NOMO-1 (cell line): ENCODE measurements around the gene OXCT1.
A peak's percentile ranks its signal among the peaks of the same experiment; 100 is the strongest.
"Not testable (repeated sequence)": the region's sequence is repeated elsewhere in the genome, so short reads cannot be mapped to it uniquely, and the experiment has no call there.

Experiments used
- DNase-seq, 2 experiments: peaks; one replicate each; lab custom pipeline; 2025; ENCODE audit not compliant: unreplicated experiment in 2 of 2; lab: John Stamatoyannopoulos, UW

The OXCT1 gene

DNA sequence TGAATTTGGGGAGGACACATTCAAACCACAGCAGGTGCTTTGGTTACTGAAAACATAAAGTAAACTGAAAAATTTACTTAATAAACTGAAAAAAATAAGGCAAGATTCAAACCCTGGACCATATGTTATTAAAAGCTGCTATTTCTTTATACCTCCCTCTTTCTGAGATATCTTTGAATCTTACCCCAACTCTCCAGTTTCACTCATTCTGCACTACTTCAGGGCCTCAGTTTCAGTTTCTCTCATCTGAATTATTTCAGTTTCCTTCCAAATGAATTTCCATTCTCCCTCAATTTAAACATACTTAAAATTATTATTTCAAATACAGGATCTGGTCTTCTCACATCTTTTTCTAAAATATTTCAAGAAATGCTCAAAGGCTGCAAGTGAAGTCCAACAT lies 4.9 kb upstream of the OXCT1 start:
- DNase-seq, result no peak

DNA sequence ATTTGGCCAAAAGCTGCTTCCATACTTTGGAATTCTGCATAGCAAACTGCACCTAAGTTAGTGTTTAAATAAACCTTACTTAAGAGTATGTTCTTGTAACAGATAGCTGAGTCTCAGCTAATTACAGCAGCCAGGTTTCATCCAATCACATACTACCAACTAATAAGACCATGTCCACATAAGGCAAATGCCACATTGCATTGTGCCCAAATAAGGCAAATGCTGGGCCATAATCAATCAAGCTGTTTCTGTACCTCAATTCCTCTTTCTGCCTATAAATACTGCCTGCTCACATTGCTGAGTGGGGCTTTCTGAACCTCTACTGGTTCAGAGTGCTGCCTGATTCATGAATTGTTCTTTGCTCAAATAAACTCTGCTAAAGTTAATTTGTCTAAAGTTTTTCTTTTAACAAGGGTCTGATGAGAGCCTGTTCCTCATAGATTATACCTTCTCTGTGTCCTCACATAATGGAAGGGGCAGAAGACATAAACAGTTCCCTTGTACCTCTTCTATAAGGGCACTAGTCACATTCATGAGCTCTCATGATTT lies 4.4 kb upstream of the OXCT1 start:
- no peak for DNase-seq

DNA sequence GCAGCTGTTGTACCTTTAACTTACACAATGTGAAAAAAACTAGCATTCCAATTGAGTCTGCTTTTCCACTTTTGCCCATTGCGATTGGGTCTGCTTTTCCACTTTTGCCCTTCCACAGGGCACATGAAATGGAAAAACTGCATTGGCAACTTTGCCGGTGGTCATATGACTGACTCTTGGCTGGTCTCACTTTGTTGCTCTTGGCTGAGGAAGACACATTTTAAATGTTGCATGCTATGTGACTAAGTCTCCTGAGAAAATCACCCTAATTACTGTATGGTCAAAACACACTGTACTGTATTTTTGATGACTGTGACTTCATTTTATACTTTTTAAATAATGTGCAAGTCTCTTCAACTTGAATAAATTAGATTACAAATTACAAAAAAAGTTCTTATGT lies 1.6 kb upstream of the OXCT1 start:
- DNase-seq, result no peak

DNA sequence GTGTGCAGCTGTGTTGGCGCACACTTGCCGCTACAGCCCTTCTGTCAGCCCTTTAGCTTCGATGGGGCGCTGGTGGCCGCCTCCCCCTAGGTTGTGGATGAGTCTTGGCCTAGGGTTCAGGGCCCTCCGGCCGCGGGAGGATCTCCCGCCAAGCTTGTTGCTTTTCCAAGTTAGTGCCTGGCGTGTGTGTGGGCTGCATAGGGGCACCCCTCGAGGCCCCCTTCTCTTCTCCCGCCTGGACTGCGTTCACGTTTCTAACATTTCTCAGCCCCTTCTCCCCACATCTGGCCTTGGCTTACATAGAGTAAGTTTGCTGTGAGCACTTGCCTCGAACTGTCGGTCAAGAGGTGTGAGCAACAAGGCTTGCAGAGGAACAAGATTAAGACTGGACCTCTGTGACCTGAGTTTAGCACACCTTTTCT lies 413 bp upstream of the OXCT1 start:
- DNase-seq, result no peak

DNA sequence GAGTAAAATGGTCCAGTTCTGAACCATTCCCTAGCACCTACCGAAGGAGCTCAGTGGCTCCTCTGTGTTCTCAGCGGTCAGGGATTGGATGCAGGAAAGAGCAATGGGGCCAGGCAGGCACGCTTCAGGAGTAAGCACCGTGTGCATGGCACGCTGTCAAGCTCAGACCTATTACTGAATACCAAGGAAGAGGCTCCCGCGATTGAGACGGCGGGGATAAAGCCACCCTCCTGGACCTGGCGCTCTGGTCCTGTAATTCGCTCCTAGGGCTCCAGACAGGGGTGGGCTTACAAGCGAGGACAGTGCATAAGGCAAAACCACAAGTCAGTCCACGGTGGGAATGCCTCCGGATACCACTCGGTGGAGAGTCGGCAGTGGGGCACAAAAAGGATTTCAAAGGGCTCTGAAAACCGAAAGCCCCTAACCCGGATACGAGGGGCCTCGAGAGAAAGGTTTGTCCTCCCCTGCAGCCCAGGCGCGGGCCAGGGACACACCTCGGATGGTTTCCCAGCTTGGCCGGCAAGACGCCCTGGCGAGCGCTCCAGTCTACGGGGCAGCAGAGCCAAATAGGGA lies 988 bp downstream of the OXCT1 start:
- peak in 1 of 2 experiments; percentile 42 for DNase-seq

DNA sequence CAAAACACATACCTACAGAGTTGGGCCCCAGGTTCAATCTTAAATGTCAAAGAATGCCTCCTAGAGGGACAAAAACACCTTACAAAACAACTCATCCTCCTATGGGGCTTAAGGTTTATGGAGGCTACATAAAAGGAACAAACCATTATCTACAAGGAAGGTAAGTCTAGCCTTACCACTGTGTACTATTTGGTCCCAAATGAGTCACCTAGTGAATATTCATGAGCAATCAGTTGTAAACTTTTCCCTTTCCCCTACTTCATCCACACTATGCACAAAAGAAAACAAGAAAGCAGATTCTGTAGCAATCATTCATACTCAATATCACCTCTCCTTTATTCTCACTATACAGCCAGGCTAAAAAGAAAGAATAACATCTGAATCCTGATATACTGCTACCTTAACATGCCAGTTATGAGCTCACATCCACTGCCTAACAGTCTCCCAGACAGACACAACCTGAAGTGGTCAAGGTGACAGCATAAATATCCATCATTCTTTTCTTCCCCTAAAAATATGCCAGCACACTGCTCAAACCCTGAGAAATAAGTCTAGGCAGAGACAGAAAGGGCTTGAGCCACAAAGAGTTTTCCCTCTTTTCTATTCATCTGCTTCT lies 6.2 kb downstream of the OXCT1 start:
- no peak for DNase-seq

DNA sequence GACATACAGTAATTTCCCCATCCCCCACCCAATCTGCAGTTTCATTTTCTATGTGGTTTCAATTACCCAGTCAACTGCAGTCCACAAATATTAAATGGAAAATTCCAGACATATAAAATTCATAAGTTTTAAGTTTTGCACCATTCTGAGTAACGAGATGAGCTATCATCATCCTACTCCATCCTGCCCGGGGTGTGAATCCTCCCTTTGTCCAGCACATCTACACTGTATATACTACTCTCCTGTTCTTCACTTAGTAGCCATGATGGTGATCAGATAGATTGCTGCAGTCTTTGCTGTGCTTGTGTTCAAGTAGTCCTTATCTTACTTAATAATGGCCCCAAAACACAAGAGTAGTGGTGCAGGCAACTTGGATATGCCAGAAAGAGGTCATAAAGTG lies 11.3 kb downstream of the OXCT1 start:
- no peak for DNase-seq

DNA sequence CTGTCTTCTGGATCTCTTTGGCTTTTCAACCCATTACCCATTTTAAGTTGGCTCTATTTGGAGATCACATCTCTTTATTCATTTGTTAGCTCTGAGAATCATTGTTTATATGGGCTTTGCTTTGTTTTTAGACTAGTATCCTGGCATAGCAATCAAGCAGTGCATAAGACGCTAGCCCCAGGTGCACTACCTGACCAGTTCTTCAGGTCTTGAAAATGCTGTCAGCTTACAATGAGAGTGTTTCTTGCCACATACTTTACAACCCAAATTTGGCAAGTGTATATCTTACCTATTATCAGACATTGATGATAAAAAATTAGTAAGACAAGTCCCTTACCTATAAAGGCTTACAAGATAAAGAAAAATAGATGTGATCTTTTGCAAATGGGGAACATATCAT lies 12.2 kb downstream of the OXCT1 start:
- DNase-seq, result no peak

DNA sequence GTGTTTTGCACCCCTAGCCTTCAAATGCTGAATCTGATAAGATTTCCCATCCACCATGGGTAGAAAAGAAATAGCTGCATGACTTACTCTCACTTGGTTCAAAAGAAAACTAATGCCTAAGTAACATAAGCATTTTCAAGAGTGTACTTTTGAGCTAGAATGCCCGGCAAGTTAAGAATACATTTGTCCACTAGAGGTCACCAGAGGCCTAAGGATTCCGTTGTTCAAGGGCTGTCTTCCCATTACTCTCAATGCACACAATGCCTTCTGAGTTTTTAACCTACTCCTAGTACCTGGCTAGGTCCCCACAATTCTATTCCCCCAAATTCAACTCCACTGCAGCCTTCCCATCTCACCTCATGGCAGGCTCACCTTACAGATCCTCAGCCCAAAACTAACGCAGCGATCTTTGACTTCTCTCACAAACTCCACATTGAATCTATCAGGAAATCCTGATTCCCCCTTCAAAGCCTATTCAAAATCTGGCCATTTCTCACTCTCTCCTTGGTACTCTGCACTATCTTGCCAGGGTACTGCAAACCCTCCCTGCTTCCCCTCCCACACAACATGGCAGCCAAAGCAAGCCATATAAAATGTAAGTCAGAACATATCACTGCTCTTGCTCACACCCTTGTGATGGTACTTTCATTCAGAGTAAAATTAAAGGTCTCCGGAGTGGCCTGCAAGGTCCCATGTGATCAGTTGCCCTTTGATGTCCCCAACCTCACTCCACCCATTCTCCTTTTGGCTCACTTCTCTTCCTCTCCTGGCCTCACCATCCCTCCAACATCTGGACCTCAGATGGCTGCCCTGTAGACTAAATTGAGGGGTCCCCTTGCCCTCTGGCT lies 13.4 kb downstream of the OXCT1 start:
- DNase-seq, result peak; percentile 71 to 88

DNA sequence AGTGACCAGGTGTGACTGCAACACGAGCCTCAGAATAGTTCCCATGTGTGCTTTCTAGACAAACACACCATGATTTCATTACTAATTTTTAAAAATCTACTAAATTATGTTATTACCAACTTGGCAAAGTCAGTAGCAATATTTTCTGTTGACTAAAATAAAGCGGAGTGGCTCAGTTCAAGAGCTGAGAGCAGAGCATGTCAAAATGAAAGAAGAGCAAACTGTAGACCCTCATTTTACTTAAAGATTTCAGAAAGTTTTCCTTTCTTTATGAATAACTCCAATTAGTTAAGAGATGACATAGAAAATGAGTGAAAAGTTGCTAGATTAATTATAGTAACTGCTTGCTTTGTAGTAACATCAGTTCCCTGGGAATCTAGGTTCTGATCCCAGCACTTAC lies 17.9 kb downstream of the OXCT1 start:
- no peak for DNase-seq

DNA sequence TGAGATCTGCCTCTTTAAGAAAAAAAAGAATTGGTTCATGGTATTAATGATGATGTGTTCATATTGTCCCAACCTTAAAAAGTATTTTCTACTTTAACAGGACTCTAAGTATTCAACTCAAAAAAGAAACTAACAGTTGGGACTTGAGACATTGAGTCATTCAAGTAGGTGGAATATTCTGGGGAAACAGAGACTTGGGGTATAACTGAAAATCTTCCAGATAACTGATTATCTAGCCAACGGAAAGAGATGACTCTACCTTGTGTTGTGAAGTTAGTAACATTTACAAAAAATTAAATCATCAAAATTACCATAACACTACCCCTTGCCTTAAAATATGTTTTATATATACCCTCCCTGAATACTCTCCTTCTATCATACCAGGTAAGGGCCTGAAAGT lies 19.1 kb downstream of the OXCT1 start:
- no peak for DNase-seq

DNA sequence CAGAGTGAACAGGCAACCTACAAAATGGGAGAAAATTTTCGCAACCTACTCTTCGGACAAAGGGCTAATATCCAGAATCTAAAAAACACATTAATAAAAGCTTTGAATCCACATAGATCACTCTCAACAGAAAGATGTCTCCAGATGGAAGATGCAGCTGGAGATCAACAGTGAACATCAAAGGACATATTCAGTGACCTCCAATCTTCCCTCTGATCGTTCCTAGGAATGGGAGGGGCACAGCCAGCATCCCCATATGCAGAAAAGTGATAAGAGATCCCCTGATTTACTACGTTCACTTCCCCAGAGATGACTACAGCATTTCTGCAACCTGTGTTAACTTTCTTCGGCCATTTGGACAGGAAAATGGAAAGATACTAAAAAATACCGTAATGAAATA lies 21.2 kb downstream of the OXCT1 start:
- DNase-seq, result no peak

DNA sequence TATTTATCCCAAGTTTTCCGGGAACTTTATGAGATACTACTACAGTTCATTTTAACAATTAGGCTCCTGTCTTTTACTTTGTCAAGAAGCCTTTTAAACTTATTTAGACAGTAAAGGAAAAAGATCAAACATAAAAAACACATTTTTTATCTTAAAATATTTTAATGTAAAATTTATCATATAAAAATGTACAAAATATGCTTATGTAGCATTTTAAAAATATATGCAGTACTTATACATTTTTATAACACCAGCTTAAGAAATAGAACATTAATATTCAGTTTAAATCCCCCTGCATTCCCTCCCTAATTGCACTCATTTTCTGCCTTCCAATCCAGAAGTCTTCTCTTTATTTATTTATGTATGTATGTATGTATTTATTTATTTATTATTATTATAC lies 24.5 kb downstream of the OXCT1 start:
- DNase-seq, result not testable (repeated sequence)

DNA sequence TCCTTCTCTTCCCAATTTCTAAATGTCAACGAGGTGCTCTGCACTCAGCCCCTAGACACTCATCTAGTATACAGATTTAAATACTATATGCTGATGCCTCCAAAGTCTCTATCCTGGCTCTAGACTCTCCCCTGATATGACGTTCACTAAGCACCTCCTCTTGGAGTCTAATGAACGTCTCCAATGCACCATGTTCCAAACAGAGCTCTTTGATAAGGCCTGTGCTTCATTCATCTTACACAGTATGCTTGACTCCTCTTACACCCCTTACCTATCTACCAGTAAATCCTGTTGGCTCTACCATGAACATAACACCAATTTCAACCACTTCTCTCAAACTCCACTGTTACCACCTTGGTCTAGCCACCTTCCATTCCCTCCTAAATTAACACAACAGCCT lies 25.7 kb downstream of the OXCT1 start:
- no peak for DNase-seq

DNA sequence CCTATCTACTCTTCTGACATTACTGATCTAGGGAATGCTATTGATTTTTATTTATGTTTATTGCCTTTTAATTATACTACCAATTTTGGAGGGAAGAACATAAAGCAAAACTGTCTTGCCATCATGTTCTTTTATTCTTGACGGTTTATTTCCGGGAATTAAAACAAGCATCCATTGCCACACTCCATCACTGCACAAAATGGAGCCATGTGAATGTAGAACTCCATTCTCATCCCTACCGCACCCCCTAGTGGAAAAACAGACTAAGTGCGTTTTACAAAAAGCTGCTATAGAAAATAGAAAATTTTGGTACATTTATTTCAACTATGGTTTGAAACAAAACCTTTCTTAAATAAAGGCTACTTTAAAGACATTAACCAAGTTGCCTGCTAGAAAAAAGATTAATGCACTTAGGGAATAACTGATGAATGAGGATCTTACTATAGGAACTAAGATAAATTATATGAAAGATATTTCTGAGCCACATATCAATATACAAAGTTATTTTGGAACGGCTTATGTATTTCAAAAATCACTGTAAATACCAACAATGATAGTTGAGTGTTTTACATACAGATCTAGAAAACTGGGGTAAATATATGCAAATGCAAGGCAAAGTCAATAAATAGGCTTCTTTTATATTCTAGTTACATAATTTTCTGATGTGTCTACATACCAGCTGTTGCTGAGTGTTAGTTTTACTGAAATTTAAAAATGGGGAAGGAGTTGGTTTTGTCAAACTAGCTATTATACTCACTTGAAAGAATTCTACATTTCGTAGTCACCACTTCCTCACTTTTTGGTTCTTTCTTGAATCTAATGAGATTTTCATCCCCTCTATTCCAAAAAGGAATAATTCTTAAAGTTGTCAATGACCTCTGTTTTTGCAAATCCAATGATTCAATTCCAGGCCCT lies 26.5 kb downstream of the OXCT1 start:
- peak; percentile 41 to 79 for DNase-seq

DNA sequence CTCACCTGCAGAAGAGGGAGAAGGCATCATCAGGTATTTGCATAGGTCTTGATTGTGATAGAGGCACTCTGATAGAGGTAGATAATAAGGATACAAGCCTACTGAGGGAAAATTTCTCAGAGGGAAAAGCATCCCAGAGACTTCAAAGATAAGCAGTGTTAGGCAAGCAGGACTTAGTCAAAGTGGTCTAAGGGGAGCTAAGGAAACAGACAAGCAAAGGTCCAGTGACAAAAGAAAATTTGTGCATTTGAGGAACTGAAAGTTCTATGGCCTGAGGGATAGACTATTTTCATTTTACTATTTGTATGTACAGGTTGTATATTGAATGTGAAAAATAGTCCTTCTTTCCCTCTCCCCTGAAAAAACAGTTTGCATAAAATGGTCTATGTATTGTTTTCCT lies 27.4 kb downstream of the OXCT1 start:
- DNase-seq, result peak; percentile 22 to 48

DNA sequence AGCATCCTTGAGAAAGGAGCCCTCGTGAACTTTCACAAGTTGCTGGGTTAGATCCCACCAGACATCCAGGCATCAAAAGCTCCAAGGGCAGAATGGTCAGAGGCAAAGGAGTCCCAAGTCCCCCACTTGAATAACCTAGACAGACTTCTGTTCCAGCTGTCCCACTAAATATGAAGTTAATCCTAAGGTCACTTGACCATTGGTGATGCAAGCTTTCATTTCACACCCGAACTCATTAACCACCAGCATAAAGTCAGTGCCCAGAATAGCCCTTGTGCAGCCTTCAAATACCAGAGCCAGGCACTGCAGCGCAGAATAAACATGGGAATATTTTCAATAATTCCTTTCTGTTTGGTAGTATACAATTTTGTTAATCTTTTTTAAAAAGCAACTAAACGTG lies 28.9 kb downstream of the OXCT1 start:
- DNase-seq, result no peak

DNA sequence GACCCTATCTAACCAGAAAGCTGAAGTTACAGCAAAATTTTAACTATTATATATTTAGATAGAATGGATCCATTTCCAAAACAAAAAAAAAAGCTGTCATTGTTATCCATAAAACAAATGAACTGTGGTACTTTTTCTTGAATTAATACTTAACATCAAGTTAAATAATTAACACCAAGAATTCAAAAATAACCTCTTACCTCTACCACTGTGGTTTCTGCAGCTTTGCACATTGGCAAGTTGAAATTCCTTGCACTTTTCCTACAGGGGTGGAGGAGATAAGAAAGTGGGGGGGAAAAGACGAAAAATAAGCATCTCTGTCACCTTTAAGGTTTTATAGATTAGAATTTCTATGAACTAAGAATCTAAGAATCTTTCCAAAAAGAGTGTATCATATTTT lies 30.0 kb downstream of the OXCT1 start:
- DNase-seq, result no peak

DNA sequence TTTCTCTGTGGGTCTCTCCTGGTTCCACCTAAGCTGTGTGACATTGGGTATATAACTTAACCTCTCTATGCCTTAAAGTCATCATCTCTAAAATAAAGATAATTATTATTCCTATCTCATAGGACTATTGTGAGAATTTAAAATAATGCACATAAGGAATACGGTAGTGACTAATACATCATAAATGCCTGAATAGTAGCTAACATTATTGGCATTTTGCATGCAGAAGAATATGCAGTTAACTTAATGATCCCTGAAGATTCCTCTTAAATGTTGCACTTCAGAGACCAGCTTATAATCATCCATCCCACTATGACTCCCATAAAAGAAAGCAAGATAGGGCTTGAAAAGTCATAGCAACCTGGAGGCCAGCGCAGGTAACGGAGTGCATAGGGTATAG lies 32.4 kb downstream of the OXCT1 start:
- DNase-seq, result no peak

DNA sequence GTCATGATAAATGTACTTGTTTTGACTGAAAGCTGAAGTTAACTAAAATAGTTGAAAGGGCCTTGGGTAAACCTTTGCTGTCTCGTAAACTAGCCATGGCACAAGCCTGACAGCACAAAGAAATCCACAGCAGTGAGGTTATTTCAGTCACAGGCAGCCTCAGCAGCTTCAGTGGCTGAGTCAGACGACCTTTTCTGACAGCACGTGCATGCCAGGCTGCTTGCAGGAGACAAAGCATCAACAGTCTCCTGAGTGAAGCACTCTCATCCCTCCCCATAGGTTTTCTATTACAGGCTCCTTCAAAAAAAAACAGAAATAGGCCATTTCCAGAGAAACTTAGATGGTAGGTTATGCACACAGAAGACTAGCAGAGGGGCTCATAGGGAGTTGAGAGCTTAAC lies 34.6 kb downstream of the OXCT1 start:
- DNase-seq, result no peak

DNA sequence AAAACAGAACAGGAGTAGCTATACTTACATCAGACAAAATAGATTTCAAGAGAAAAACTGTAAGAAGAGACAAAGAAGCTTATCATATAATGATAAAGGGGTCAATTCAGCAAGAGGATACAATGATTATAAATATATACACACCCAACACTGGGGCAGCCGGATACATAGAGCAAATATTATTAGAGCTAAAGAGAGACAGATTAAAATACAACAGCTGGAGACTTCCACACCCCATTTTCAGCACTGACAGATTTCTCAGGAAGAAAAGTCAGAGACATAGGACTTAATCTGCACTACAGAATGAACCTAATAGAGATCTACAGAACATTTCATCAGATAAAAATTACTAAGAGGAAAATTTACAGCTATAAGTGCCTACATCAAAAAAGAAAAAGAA lies 35.7 kb downstream of the OXCT1 start:
- DNase-seq, result no peak
